K562 (cell line): ENCODE measurements around the gene HMG20B. TPM values are rescaled to one million over a fixed set of nuclear protein-coding genes. Genes with fewer than 3 reads are reported as not detected.

Experiments
- ARHGAP35 ChIP-seq: fragments of 450-650 bp; IDR thresholded peaks from 2 replicates; pipeline ENCODE4 v1.6.1; 2018; ENCODE audit not compliant: partially characterized antibody
- BCOR ChIP-seq: fragments of 450-650 bp; IDR thresholded peaks from 2 replicates; pipeline ENCODE4 v1.6.1; 2016
- DIDO1 ChIP-seq: fragments of 450-650 bp; IDR thresholded peaks from 2 replicates; pipeline ENCODE4 v1.6.1; 2016; ENCODE audit warnings: low read depth, missing biosample characterization, missing genetic modification characterization
- MEIS2 ChIP-seq: fragments of 450-650 bp; IDR thresholded peaks from 2 replicates; pipeline ENCODE4 v1.6.1; 2014; ENCODE audit warnings: mild to moderate bottlenecking; ENCODE audit not compliant: partially characterized antibody
- MXI1 ChIP-seq: IDR thresholded peaks from 2 replicates; pipeline ENCODE4 v1.6.1; 2011; ENCODE audit warnings: low read depth, mild to moderate bottlenecking, improper control_type of control experiment, low read length
- PHF8 ChIP-seq: fragments of 200-600 bp; sonication (generic); IDR thresholded peaks from 2 replicates; pipeline ENCODE4 v1.6.1; 2012; ENCODE audit warnings: mixed run types, mild to moderate bottlenecking, inconsistent platforms, low read length, moderate library complexity, borderline replicate concordance
- SIX5 ChIP-seq, 2 experiments: IDR thresholded peaks; 2 replicates each; pipeline ENCODE4 v1.6.1; 2011; ENCODE audit warnings: low read length in 2 of 2, borderline replicate concordance in 1 of 2, low read depth in 1 of 2, mild to moderate bottlenecking in 1 of 2, moderate library complexity in 1 of 2; ENCODE audit not compliant: insufficient read depth in 1 of 2
- SUPT5H ChIP-seq: fragments of 450-650 bp; IDR thresholded peaks from 2 replicates; pipeline ENCODE4 v1.6.1; 2016
- YY1 ChIP-seq, 3 experiments: IDR thresholded peaks; 2 replicates each; pipeline ENCODE4 v1.6.1; 2011; ENCODE audit warnings: low read length in 2 of 3, mild to moderate bottlenecking in 2 of 3, moderate library complexity in 2 of 3, borderline replicate concordance in 1 of 3, control low read depth in 1 of 3, low read depth in 1 of 3; ENCODE audit not compliant: insufficient read depth in 3 of 3, insufficient replicate concordance in 2 of 3, control insufficient read depth in 1 of 3, insufficient read length in 1 of 3; ENCODE audit errors: extremely low read depth in 1 of 3
- ZNF436 ChIP-seq: fragments of 250-450, 450-650 bp; sonication (Bioruptor Pico); formaldehyde crosslinking; IDR thresholded peaks from 2 replicates; pipeline ENCODE4 v1.7.0; 2020; ENCODE audit warnings: mild to moderate bottlenecking
- ZNF507 ChIP-seq: conservative IDR thresholded peaks from 2 replicates; pipeline ENCODE4 v1.6.1; 2017; ENCODE audit warnings: missing genetic modification characterization, missing compliant biosample characterization
- ZNF79 ChIP-seq: fragments of 250-450 bp; sonication (Bioruptor Pico); IDR thresholded peaks from 2 replicates; pipeline ENCODE4 v1.4.0; 2020; ENCODE audit warnings: low read depth, mild to moderate bottlenecking, moderate library complexity
- ZSCAN29 ChIP-seq: fragments of 450-650 bp; IDR thresholded peaks from 2 replicates; pipeline ENCODE4 v1.6.1; 2017
- polyA plus RNA-seq, 8 experiments: library from polyadenylated mRNA; depleted of rRNA in 4 of 8; stranded (reverse) in 5 of 8; unstranded in 3 of 8; fragments of >200 nt; fragmentation: Nextera tagmentation in 2 of 8; fragmentation: Illumina TruSeq in 1 of 8; extraction: Ambion mirVana in 2 of 8; extraction: Trizol in 1 of 8; gene quantifications; 2 replicates each; pipeline versions ENCODE4 v1.2.1 to v1.2.3, GENCODE V29; 2011 to 2014; ENCODE audit warnings: inconsistent platforms in 1 of 8, missing spikeins in 1 of 8
- total RNA-seq, 7 experiments: library from RNA; depleted of rRNA in 6 of 7; stranded (reverse); fragments of >200 nt in 6 of 7; fragmentation: Illumina TruSeq in 2 of 7; extraction: Trizol in 2 of 7; gene quantifications; 2 replicates each; pipeline versions ENCODE4 v1.2.1 to v1.2.3, GENCODE V29; 2011 to 2021; ENCODE audit warnings: low replicate concordance in 1 of 7
- TF ChIP-seq, protein P1 (sequence below): fragments of 250-450 bp; sonication (Bioruptor Pico); IDR thresholded peaks from 2 replicates; pipeline ENCODE4 v1.5.0; 2021
- TF ChIP-seq, protein P2 (sequence below): sonication (generic); formaldehyde crosslinking; IDR thresholded peaks from 2 replicates; pipeline ENCODE4 v1.8.0; 2023; ENCODE audit warnings: missing genetic modification reagents, mild to moderate bottlenecking, borderline replicate concordance
- TF ChIP-seq, protein P3 (sequence below): fragments of 450-650 bp; formaldehyde crosslinking; conservative IDR thresholded peaks from 2 replicates; pipeline ENCODE4 v1.4.0; 2022; ENCODE audit warnings: mild to moderate bottlenecking, missing genetic modification characterization
- TF ChIP-seq, protein P4 (sequence below): fragments of 250-450 bp; sonication (Bioruptor Pico); IDR thresholded peaks from 2 replicates; pipeline ENCODE4 v1.6.1; 2021; ENCODE audit warnings: mild to moderate bottlenecking
- TF ChIP-seq, protein P5 (sequence below): fragments of 250-450 bp; sonication (Bioruptor Pico); IDR thresholded peaks from 2 replicates; pipeline ENCODE4 v1.9.0; 2021; ENCODE audit warnings: mild to moderate bottlenecking

HMG20B gene
- total and polyA plus RNA-seq, 9 of the 15 experiments (the other 6 are each of a cell fraction or from before 2014, with no cell fraction given) = 0.35 to 172 (median 38.6) TPM

DNA sequence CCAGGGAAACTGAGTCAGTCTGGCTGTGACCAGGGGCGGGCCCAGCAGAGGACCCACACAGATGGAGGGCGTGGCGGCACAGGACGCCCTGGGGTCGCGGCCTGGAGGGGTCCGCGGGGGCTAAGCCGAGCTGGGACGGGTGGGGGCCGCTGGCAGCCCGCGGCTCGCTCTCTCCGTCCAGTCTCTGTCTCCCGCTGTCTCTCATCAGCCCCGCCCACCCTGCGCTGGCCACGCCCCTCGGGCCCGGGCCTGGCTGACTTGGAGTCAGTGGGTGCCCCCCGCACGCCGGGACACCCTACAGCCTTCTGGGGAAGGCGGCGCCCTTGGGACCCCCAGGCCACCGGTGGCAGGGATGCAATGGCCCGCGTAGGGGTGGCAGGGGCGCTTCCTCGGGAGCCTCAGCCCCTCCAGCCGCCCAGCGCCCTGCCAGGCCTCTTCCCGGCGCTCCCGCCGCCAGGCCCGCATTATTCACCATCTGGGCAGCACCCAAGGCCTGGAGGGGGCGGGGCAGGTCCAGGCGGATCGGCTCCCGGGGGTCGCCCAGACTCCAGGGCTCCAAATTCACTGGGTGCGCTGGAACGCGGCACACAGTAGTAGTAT is 34.0 kb downstream of the HMG20B start, which contains the start of gene TBXA2R (continued):
- TF ChIP-seq DIDO1 (tag) = no peak
- TF ChIP-seq, protein P1, sequence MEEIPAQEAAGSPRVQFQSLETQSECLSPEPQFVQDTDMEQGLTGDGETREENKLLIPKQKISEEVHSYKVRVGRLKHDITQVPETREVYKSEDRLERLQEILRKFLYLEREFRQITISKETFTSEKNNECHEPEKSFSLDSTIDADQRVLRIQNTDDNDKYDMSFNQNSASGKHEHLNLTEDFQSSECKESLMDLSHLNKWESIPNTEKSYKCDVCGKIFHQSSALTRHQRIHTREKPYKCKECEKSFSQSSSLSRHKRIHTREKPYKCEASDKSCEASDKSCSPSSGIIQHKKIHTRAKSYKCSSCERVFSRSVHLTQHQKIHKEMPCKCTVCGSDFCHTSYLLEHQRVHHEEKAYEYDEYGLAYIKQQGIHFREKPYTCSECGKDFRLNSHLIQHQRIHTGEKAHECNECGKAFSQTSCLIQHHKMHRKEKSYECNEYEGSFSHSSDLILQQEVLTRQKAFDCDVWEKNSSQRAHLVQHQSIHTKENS (CRISPR knock-in tag) = no peak
- TF ChIP-seq MXI1 = no peak
- TF ChIP-seq, protein P2, sequence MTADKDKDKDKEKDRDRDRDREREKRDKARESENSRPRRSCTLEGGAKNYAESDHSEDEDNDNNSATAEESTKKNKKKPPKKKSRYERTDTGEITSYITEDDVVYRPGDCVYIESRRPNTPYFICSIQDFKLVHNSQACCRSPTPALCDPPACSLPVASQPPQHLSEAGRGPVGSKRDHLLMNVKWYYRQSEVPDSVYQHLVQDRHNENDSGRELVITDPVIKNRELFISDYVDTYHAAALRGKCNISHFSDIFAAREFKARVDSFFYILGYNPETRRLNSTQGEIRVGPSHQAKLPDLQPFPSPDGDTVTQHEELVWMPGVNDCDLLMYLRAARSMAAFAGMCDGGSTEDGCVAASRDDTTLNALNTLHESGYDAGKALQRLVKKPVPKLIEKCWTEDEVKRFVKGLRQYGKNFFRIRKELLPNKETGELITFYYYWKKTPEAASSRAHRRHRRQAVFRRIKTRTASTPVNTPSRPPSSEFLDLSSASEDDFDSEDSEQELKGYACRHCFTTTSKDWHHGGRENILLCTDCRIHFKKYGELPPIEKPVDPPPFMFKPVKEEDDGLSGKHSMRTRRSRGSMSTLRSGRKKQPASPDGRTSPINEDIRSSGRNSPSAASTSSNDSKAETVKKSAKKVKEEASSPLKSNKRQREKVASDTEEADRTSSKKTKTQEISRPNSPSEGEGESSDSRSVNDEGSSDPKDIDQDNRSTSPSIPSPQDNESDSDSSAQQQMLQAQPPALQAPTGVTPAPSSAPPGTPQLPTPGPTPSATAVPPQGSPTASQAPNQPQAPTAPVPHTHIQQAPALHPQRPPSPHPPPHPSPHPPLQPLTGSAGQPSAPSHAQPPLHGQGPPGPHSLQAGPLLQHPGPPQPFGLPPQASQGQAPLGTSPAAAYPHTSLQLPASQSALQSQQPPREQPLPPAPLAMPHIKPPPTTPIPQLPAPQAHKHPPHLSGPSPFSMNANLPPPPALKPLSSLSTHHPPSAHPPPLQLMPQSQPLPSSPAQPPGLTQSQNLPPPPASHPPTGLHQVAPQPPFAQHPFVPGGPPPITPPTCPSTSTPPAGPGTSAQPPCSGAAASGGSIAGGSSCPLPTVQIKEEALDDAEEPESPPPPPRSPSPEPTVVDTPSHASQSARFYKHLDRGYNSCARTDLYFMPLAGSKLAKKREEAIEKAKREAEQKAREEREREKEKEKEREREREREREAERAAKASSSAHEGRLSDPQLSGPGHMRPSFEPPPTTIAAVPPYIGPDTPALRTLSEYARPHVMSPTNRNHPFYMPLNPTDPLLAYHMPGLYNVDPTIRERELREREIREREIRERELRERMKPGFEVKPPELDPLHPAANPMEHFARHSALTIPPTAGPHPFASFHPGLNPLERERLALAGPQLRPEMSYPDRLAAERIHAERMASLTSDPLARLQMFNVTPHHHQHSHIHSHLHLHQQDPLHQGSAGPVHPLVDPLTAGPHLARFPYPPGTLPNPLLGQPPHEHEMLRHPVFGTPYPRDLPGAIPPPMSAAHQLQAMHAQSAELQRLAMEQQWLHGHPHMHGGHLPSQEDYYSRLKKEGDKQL = no peak
- TF ChIP-seq ZNF436 (CRISPR knock-in tag) = no peak
- TF ChIP-seq, protein P3, sequence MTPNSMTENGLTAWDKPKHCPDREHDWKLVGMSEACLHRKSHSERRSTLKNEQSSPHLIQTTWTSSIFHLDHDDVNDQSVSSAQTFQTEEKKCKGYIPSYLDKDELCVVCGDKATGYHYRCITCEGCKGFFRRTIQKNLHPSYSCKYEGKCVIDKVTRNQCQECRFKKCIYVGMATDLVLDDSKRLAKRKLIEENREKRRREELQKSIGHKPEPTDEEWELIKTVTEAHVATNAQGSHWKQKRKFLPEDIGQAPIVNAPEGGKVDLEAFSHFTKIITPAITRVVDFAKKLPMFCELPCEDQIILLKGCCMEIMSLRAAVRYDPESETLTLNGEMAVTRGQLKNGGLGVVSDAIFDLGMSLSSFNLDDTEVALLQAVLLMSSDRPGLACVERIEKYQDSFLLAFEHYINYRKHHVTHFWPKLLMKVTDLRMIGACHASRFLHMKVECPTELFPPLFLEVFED (CRISPR knock-in tag) = no peak
- TF ChIP-seq MEIS2 = peak; percentile 49
- peak; percentile 29; the same call in 1 of the 2 replicates for TF ChIP-seq SUPT5H
- no peak for TF ChIP-seq ZNF79 (CRISPR knock-in tag)
- TF ChIP-seq, protein P4, sequence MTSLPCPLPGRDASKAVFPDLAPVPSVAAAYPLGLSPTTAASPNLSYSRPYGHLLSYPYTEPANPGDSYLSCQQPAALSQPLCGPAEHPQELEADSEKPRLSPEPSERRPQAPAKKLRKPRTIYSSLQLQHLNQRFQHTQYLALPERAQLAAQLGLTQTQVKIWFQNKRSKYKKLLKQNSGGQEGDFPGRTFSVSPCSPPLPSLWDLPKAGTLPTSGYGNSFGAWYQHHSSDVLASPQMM (CRISPR knock-in tag) = no peak
- TF ChIP-seq PHF8 = peak; percentile 59; the same call in 1 of the 2 replicates
- TF ChIP-seq BCOR = no peak
- TF ChIP-seq YY1 (IDR thresholded peaks at IDR 0.05; ENCODE audit: borderline replicate concordance in 1 of 3, control insufficient read depth in 1 of 3, extremely low read depth in 1 of 3, insufficient read depth in 3 of 3, insufficient read length in 1 of 3, insufficient replicate concordance in 2 of 3, low read depth in 1 of 3, low read length in 2 of 3) = peak in 1 of 3 experiments; percentile 10
- TF ChIP-seq ZNF507 (tag) = no peak
- no peak for TF ChIP-seq SIX5 (IDR thresholded peaks at IDR 0.05; ENCODE audit: borderline replicate concordance in 1 of 2, insufficient read depth in 1 of 2, low read depth in 1 of 2, low read length in 2 of 2)
- no peak for TF ChIP-seq ARHGAP35
- peak; percentile 33; the same call in 1 of the 2 replicates for TF ChIP-seq ZSCAN29
- TF ChIP-seq, protein P5, sequence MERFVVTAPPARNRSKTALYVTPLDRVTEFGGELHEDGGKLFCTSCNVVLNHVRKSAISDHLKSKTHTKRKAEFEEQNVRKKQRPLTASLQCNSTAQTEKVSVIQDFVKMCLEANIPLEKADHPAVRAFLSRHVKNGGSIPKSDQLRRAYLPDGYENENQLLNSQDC (CRISPR knock-in tag) = no peak
